Measurements from ENCODE around the gene FANCC. TPM values are rescaled to one million over a fixed set of nuclear protein-coding genes. Genes with fewer than 3 reads are reported as not detected.
A peak's percentile ranks its signal among the peaks of the same experiment; 100 is the strongest.
"Not testable (repeated sequence)": the region's sequence is repeated elsewhere in the genome, so short reads cannot be mapped to it uniquely, and the experiment has no call there.

Gene FANCC
- total RNA-seq, 1 experiment from 2014 or later: 25.3 TPM

DNA sequence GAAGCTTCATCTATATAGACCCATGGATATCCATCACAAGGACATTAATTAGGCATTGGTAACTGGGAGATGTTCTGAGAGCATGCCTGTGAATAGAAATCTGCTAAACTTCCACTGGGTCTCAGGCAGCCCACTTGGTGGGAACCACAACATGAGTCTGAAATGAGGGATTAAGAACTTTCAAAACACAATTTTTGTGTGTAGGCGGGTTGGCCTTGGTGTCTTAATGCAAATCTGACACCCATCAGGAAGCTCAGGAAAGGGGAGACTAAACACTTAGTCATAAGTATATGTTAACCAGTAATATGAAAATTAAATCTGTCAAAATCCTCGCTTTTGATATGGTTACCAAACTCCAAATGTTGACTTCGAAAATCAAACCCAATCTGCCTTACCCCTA is 113.2 kb downstream of the FANCC start:
- peaks cover 60% of the 10 kb centered on the region for H3K4me1 ChIP-seq (ENCODE audit: insufficient read depth, low read length, poor library complexity, severe bottlenecking)
- no peaks in the 10 kb centered on the region for H3K36me3 ChIP-seq (ENCODE audit: insufficient read depth, low read length, poor library complexity, severe bottlenecking)
- no peaks in the 10 kb centered on the region for H3K27me3 ChIP-seq (replicated peaks; ENCODE audit: insufficient read depth, low read depth, low read length, poor library complexity)
- intact Hi-C loops (cut with micrococcal nuclease; ENCODE audit: unreplicated experiment): no loop called here
- TF ChIP-seq, protein P1, sequence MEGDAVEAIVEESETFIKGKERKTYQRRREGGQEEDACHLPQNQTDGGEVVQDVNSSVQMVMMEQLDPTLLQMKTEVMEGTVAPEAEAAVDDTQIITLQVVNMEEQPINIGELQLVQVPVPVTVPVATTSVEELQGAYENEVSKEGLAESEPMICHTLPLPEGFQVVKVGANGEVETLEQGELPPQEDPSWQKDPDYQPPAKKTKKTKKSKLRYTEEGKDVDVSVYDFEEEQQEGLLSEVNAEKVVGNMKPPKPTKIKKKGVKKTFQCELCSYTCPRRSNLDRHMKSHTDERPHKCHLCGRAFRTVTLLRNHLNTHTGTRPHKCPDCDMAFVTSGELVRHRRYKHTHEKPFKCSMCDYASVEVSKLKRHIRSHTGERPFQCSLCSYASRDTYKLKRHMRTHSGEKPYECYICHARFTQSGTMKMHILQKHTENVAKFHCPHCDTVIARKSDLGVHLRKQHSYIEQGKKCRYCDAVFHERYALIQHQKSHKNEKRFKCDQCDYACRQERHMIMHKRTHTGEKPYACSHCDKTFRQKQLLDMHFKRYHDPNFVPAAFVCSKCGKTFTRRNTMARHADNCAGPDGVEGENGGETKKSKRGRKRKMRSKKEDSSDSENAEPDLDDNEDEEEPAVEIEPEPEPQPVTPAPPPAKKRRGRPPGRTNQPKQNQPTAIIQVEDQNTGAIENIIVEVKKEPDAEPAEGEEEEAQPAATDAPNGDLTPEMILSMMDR (conservative IDR thresholded peaks at IDR 0.05; ENCODE audit: low read depth, low read length): no peak
- TF ChIP-seq EZH2 (IDR thresholded peaks at IDR 0.05; ENCODE audit: borderline replicate concordance, low read depth, low read length, poor library complexity, severe bottlenecking): no peak
- no TSS peak for BruUV-seq (replicated peaks)
- peak overlapping the region; percentile 2 for H3K4me3 ChIP-seq (ENCODE audit: low read depth, low read length, poor library complexity, severe bottlenecking)
- ChIA-PET POLR2A (ENCODE audit: low non-redundant PET) (no interaction called here), CTCF (no interaction called here)
- DNase-seq (ENCODE audit: low spot score): peak; percentile 72
- H3K9me3 ChIP-seq (ENCODE audit: low read depth, low read length, poor library complexity, severe bottlenecking): no peaks in the 10 kb centered on the region
- peak overlapping the region; percentile 60 for H3K27ac ChIP-seq (ENCODE audit: low read depth, low read length, poor library complexity, severe bottlenecking)

- H3K4me3 ChIP-seq (ENCODE audit: low read depth, low read length, poor library complexity, severe bottlenecking); H3K27ac ChIP-seq (ENCODE audit: low read depth, low read length, poor library complexity, severe bottlenecking); intact Hi-C loops (cut with micrococcal nuclease; ENCODE audit: unreplicated experiment); DNase-seq (ENCODE audit: low spot score); POLR2A ChIA-PET (ENCODE audit: low non-redundant PET); BruUV-seq (replicated peaks); H3K36me3 ChIP-seq (ENCODE audit: insufficient read depth, low read length, poor library complexity, severe bottlenecking); CTCF ChIA-PET; H3K27me3 ChIP-seq (replicated peaks; ENCODE audit: insufficient read depth, low read depth, low read length, poor library complexity); H3K9me3 ChIP-seq (ENCODE audit: low read depth, low read length, poor library complexity, severe bottlenecking): not testable (repeated sequence)
- peaks cover 69% of the 10 kb centered on the region for H3K4me1 ChIP-seq (ENCODE audit: insufficient read depth, low read length, poor library complexity, severe bottlenecking)
Measured at GRCh38 chr9:95203019-95203418, 114.5 kb downstream of the FANCC start.

- H3K4me1 ChIP-seq (ENCODE audit: insufficient read depth, low read length, poor library complexity, severe bottlenecking): peaks cover 74% of the 10 kb centered on the region
- no peaks in the 10 kb centered on the region for H3K9me3 ChIP-seq (ENCODE audit: low read depth, low read length, poor library complexity, severe bottlenecking)
- DNase-seq (ENCODE audit: low spot score): no peak
- intact Hi-C loops (cut with micrococcal nuclease; ENCODE audit: unreplicated experiment): no loop called here
- ChIA-PET POLR2A (ENCODE audit: low non-redundant PET) (no interaction called here), CTCF (interaction anchor here (0.6 kb wide), 1 partner anchor 256 kb away, joined by 3 read pairs; no protein-coding TSS in a partner anchor)
- H3K27me3 ChIP-seq (replicated peaks; ENCODE audit: insufficient read depth, low read depth, low read length, poor library complexity): no peaks in the 10 kb centered on the region
- no peak overlapping the region for H3K4me3 ChIP-seq (ENCODE audit: low read depth, low read length, poor library complexity, severe bottlenecking)
- peak overlapping the region; percentile 55 for H3K27ac ChIP-seq (ENCODE audit: low read depth, low read length, poor library complexity, severe bottlenecking)
- BruUV-seq (replicated peaks): no TSS peak
- no peak for TF ChIP-seq EZH2 (IDR thresholded peaks at IDR 0.05; ENCODE audit: borderline replicate concordance, low read depth, low read length, poor library complexity, severe bottlenecking)
- TF ChIP-seq, protein P1 (conservative IDR thresholded peaks at IDR 0.05; ENCODE audit: low read depth, low read length): no peak
- no peaks in the 10 kb centered on the region for H3K36me3 ChIP-seq (ENCODE audit: insufficient read depth, low read length, poor library complexity, severe bottlenecking)
Measured at GRCh38 chr9:95202076-95202681, 115.3 kb downstream of the FANCC start.

DNA sequence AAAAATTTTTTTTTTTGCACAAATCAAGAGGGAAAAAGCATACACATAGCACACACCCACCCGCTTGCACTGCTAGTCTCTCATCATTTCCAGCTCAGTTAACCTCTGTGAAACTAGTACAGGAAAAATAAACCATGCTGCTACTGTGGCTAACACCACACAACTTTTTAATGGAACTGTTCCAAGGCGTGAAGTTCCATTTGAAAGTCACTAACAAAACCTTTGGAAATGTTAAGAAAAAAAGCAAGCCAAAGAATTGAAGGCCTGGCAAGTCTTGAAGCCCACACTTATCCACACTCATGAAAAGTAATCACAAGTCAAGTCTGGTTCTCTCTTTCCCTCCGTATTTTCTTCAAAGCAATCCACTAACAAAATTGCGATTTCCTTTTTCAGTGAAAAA is 116.3 kb downstream of the FANCC start:
- Histone ChIP-seq H3K9me3 (ENCODE audit: low read depth, low read length, poor library complexity, severe bottlenecking) (no peaks in the 10 kb centered on the region), H3K36me3 (ENCODE audit: insufficient read depth, low read length, poor library complexity, severe bottlenecking) (no peaks in the 10 kb centered on the region), H3K4me3 (ENCODE audit: low read depth, low read length, poor library complexity, severe bottlenecking) (no peak overlapping the region), H3K27me3 (replicated peaks; ENCODE audit: insufficient read depth, low read depth, low read length, poor library complexity) (no peaks in the 10 kb centered on the region), H3K4me1 (ENCODE audit: insufficient read depth, low read length, poor library complexity, severe bottlenecking) (peaks cover 65% of the 10 kb centered on the region), H3K27ac (ENCODE audit: low read depth, low read length, poor library complexity, severe bottlenecking) (peak overlapping the region; percentile 55)
- no TSS peak for BruUV-seq (replicated peaks)
- intact Hi-C loops (cut with micrococcal nuclease; ENCODE audit: unreplicated experiment): no loop called here
- CTCF ChIA-PET: no interaction called here
- TF ChIP-seq, protein P1 (conservative IDR thresholded peaks at IDR 0.05; ENCODE audit: low read depth, low read length): no peak
- TF ChIP-seq EZH2 (IDR thresholded peaks at IDR 0.05; ENCODE audit: borderline replicate concordance, low read depth, low read length, poor library complexity, severe bottlenecking): no peak
- no peak for DNase-seq (ENCODE audit: low spot score)
- POLR2A ChIA-PET (ENCODE audit: low non-redundant PET): no interaction called here
